ENCODE results near the gene TCAP.

Gene TCAP

DNA sequence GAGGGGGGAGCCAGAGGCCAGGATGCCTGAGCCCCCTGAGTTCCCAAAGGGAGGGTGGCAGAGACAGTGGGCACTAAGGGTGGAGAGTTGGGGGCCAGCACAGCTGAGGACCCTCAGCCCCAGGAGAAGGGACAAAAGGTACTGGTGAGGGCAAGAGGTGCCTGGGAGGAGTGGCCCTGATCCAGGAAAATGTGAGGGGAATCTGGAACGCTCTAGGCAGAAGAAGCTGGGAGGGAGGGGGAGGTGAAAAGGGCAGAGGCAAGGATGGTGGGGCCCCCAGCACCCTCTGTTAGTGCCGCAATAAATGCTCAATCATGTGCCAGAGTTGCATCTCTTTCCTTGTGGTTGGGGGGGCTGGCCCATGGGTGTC is 1.1 kb downstream of the TCAP start:
- DNase-seq (ENCODE audit: low spot score): no peak

DNA sequence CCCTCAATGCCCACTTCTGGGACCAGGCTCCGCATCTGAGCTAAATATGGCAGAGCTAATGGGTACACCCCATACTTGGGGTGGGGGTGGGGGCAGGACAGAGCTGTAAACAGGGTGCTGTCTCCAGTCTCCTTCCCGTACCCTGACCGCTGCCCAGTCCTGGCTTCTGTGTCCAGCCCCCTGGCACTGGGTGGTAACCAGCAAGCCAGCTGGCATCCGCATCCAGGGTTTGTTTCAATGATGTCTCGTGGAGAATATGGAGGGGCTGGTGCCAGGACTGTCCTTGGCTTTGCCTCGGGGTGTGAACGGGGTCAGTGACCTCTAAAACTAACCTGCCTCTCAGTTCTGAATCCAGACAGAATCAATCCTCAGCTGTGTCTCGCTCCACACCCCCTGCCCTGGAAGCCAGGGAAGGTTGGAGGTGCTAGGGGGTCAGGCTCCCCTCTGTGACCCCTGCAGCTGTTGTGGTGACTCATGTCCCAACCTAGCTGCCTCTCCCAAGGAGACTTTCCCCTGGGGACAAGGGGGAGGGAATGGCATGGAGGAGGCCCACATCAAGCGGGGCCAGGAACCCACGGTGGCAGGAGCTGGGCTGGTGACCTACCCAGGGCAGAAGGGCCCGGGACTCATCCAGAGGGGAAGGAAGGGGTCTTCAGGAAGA is 1.6 kb downstream of the TCAP start:
- DNase-seq (ENCODE audit: low spot score): no peak

DNA sequence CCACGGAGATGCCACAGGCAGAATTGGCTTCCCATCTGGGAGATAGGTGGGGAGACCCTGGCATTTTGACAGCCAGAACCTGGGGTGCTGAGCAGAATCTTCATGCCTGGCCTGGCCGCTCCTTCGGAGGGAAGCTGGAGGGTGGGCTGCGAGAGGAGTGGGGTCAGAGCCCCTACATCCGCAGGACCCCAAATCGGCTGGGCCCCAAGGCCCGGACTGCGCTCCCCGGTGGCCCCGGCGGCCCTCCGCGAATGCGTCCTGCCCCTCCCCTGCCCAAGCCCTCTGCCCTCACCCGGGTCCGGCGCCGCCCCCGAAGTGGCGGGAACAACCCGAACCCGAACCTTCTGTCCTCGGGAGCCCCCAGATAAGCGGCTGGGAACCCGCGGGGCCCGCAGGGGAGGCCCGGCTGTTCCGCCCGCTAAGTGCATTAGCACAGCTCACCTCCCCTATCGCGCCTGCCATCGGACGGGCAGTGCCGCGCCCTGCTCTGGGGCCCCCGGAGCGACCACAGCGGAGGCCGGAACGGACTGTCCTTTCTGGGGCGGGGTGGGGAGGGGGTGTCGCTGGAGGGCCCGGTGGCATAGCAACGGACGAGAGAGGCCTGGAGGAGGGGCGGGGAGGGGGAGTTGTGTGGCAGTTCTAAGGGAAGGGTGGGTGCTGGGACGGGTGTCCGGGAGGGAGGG is 2.3 kb downstream of the TCAP start:
- no peak for DNase-seq (ENCODE audit: low spot score)

DNA sequence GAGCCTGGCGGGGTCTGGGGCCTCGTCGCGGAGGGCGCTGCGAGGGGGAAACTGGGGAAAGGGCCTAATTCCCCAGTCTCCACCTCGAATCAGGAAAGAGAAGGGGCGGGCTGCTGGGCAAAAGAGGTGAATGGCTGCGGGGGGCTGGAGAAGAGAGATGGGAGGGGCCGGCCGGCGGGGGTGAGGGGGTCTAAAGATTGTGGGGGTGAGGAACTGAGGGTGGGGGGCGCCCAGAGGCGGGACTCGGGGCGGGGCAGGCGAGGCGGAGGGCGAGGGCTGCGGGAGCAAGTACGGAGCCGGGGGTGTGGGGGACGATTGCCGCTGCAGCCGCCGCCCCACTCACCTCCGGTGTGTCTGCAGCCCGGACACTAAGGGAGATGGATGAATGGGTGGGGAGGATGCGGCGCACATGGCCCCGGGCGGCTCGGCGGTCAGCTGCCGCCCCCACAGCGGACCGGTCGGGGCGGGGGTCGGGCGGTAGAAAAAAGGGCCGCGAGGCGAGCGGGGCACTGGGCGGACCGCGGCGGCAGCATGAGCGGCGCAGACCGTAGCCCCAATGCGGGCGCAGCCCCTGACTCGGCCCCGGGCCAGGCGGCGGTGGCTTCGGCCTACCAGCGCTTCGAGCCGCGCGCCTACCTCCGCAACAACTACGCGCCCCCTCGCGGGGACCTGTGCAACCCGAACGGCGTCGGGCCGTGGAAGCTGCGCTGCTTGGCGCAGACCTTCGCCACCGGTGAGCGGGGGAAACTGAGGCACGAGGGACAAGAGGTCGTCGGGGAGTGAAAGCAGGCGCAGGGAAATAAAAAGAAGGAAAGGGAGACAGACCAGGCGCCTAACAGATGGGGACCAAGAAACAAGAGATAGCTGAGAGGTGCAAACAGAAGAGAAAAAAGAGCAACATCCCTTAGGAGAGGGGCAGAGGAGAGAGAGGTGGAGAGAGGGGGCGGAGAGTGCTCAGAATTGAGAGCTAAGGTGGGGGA is 3.1 kb downstream of the TCAP start, which contains the start of gene PNMT:
Gene PNMT, plus strand, starts transcription at position 509 of the 980 bp plus-strand sequence. Its CDS starts 23 bp downstream, at position 532.
- DNase-seq (ENCODE audit: low spot score): peak; percentile 68

DNA sequence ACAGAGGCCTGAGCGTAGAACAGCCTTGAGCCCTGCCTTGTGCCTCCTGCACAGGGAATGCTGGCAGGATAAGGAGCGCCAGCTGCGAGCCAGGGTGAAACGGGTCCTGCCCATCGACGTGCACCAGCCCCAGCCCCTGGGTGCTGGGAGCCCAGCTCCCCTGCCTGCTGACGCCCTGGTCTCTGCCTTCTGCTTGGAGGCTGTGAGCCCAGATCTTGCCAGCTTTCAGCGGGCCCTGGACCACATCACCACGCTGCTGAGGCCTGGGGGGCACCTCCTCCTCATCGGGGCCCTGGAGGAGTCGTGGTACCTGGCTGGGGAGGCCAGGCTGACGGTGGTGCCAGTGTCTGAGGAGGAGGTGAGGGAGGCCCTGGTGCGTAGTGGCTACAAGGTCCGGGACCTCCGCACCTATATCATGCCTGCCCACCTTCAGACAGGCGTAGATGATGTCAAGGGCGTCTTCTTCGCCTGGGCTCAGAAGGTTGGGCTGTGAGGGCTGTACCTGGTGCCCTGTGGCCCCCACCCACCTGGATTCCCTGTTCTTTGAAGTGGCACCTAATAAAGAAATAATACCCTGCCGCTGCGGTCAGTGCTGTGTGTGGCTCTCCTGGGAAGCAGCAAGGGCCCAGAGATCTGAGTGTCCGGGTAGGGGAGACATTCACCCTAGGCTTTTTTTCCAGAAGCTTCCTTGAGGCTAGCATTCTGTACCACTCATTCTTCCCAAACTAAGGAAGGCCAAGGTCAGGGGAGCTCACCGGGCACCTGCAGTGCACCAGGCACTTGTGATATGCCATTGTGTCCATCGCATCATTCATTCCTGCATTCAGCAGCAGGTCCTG is 5.0 kb downstream of the TCAP start:
- DNase-seq (ENCODE audit: low spot score): no peak

DNA sequence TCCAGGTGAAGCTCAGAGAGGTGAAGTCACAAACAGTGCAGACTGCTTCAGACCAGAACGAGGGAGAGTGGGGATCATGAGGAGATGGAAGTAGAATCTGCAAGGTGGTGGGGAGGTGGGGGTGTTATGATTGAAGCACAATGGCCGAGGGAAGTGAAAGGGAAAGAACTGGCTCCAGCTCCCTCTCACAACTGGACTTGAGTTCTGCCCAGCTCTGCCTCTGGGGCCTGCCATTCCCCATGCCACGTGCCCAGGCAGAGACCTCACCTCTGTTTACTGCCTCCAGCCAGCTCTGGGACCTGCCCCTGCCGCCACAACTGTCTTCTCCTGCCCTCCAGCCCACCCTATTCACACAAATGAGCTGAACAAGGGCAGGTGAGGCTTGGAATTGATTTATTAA is 5.6 kb downstream of the TCAP start:
- no peak for DNase-seq (ENCODE audit: low spot score)

DNA sequence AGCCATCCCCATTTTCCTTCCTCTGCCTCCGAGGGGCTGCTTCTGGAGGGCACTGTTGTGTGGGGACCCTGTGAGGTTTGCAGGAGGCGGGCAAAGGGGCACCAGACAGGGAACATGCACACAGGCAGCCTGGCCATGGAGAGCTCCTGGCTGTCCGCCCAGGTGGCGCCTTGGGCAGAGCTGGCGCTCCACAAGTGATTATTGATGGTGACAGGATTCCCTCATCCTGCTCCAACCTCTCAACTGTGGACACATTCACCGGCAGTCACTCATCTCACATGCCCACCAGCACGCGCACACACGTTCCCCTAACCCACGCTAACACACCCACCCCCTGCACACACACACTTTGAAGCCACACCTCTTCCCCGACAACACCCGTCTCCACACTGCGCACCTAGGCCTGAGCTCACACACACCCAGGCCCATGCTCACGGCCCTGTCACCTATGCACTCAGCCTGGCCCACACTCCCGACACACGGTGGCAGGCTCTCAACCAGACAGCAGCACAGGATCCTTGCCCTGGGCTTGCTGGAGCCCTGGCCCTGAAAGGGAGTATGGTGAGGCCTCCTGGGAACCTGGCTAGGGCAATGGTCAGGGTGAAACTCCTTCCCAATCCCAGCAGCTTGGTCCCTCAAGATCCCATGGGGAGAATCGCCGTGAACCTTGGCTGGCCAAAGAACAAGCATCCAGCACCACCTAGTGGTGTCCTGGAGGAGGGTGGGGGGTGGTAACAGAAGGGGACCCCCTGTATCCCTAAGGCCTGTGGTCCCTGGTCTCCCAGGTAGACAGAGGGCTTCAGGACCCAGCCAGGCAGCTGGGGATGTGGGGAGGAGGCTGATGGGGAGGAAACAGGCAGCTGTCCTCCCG is 6.7 kb downstream of the TCAP start:
- DNase-seq (ENCODE audit: low spot score): peak; percentile 63

DNA sequence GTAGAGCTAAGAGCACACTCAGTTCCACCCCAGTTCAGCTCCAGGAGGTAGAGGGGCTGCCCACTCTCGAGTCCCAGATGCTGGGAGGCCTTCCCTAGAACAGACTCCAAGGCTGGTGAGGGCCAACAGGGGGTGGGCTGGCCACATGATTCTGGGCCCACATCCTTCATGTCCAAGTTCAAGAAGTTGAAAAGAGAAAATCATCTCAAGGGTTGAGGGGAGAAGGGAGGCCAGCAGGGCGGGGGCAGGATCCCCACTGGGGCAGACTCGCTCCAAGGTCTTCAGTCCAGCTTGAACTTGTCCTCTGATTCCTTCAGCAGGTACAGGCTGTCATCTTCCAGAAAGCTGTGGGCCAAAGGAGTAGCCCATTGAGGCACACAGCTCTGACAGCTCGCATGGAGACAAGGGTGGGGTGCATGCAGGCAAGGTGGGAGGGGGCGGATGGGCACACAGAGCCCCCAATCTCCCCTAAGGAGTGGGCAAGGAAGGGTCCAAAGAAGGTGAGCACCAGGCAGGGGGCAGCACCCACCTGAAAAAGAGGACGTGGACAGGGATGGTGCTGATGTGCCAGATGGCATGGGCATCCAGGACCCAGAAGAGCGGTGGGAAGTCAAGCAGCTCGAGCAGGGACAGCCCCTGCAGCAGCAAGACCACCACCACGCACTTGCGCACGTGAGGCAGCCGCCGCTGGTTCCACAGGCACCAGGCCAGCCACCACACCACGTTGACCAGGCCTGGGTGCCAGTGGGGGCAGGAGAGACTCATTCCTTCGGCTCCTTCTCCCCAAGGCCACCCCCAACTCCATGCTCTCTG is 7.6 kb downstream of the TCAP start:
- DNase-seq (ENCODE audit: low spot score): no peak

DNA sequence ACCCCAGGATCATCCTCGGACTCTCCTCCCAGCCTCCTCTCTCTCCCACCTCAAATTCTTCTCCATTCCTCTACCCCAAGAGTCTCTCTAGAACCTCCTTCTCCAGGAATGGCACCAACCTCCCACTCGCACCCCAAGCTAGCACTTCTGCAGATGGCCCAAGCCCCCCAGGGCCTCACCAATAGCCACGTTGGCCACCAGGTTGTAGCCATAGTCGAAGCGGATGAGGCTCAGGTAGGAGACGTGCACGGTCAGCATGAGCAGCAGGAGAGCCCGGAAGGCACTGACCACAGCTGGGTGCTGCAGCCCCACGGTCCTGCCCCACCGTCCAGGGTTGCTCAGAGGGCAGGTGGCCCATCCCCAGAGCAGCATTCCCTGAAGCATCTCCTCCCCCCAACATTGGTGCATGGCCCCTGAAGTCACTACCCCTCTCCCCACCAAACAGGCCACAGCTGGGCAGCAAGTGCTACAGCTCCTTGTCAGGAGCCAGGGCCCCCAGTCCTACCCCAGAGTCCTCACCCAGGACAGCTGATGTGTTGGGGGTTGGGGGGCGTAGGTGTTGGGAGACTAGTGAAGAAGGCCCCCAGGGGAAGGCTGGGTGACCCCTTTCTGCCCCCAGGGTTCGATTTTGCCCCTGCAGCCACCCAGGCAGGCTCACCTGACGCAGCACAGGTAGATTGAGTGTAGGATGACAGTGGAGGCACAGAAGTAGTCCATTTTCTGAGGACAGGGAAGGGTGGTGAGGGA is 8.4 kb downstream of the TCAP start:
- no peak for DNase-seq (ENCODE audit: low spot score)

DNA sequence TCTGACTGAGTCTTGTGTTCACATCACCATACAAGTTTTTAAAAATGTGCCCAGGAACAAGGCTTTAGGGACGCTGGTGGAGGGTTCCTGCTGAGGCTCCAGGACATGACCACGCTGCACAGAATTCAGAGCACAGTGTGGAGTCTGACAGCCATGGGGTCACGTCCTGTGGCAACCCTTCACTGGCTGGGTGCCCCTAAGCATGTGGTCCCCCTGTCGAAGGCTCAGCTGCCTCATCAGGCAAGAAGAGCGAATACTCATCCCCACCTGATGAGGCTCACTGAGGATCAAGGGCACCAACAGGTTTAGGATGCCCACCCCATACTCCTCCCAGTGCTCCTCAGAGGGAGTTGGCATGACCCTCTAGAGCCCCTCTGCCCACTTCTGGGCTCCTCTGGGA is 9.0 kb downstream of the TCAP start:
- no peak for DNase-seq (ENCODE audit: low spot score)

DNA sequence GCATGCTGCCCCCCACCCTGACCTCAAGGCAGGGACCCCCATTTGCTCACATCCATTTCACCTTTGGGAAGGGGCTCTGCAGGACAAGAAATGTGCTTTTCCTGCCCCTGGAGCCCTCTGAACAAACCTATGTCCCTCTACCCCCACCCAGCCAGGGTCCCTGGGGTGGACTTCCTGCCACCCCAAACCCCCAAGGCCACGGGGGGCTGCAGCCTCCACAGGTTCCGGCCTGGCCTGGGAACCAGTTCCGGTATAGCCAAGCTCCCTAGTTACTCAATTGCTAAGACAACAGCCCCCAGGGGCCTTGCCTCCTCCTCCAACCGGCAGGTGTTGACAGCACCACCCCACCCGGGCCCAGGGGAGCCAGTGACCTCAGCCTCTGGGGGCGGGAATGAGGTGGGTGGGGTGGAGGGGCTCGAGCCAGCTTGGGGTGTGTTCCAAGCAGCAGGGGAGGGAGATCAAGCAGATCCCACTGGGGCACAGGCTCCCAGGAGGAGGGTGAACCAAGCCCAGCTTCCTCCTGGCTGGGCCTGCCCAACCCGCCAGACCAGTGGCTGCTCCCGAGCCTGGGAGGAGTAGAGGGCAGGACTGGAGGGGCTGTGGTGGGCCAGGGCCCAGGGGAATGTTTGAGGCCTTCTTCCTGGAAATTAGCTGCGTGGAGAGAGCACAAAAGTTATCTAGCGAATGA is 9.7 kb downstream of the TCAP start:
- no peak for DNase-seq (ENCODE audit: low spot score)

DNA sequence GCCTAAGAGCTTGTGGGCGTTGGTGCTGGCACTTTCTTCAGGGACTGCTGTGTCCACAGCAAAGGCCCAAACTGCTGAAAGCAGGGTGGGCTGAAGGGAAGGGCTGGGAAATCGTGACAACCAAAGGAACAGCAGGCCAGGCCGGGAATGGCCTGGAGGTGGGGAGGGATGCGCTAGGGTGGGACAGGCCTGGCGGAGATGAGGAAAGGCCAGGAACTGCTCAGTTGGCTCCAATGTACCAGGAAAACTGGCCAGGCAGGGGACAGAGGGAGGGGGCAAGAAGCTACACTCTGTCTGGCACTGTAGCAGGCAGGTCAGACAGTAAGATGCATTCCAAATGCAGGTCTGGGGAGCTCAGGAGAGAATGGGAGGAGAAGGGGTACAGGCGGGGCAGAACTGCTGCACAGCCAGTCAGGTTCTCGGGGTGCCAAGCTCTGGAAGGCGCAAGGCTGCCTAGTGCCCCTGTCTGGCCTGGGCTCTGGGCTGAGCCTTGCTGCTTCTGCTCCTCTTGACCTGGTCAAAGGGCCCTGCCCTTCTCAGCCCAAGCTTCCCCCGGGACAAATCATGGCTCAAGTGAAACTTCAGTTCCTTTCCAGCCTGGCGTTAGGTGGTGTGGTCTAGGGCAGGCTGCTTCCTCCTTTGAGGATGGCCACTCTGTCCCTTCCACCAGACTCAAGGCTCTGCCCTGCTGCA is 10.4 kb downstream of the TCAP start:
- DNase-seq (ENCODE audit: low spot score): no peak

DNA sequence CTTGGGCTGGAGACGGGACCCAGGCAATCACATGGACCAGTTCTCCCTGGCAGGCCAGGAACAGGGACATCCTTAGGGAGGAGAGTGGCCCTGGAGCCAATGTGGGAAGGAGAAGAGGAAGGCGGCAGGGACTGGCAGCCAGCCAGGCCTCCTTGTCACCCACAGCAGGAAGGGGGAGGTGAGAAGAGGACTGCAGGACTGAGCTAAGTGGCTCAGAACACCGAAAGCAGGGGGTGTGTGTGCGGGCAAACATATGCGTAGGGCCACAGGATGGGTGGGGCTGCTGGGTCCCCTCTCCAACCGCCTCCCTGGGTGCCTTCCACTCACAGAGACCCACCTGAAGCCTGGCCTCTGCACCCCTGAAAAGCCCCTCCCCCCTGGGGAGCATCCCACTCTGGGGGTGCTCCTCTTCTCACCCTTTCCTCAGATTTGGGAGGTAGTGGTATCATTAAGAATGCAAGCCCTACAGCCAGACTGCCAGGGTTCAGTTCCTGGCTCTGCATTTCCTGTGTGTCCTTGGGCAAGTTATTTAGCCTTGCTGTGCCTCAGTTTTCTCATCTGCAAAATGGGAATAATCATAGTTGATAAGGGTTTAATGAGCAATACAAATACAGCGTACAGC is 11.2 kb downstream of the TCAP start:
- no peak for DNase-seq (ENCODE audit: low spot score)

DNA sequence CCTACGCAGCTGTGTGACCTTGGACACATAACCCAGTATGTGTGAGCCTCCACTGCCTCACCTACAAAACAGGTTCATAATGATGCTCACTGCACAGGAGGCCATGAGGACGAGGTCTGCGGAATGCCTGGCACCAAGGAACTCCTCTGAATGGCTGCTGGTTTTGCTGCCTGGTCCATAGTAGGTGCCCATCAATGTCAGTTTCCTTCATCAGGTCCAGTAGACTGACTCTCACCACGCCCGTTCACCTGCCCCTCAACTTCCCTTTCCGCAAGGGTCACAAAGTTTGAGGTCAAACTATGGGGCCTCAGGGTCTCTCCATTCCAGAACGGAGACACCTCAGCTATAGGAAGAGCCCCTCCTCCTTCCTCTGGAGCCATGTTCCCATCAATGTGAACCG is 11.9 kb downstream of the TCAP start:
- no peak for DNase-seq (ENCODE audit: low spot score)

DNA sequence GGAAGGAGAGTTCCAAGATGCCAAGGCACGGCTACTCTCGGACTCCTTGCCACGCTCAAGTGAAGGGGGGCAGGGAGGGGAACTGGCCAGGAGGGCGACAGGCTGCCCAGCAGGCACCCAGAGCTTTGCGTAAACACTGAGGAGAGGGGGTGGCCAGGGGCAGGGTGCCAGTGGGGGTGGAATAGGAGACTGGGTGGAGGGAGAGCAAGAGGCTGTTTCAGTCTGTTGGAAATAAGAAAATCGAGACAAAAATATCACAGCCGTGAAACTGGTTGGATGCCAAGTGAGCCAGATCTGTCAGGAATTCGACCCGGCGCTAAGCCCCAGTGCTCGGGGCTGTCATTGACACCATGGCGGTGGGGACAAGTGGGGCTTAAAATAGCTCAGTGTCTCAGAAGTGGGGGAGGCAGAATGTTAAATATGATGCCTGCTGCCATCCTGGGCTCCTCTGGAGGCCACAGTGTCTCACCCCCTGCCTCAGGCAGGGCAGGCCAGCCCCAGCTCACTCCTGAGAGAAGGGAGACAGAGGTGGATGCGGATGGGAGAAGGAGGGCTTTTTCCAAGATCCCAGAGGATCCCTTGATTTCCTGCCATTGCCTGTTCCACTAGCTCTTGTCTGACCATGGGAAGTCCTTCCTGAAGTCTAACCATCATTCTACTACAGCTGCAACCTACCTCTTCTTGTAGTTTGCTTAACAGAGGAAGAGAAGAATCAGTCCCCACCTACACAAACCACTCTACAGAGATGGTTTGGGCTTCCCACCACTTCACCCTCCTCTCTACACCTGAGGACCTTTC is 12.6 kb downstream of the TCAP start:
- DNase-seq (ENCODE audit: low spot score): no peak

Measured in SK-N-DZ (cell line).